PC-9 (cell line): Measurements from ENCODE around the gene KRT3. TPM values are rescaled to one million over a fixed set of nuclear protein-coding genes. Genes with fewer than 3 reads are reported as not detected.

ENCODE experiments used
- BruUV-seq: library from RNA; stranded (reverse); fragments of 400-500 nt; replicated peaks from 2 replicates; lab custom pipeline; 2021; lab: Mats Ljungman, UMichigan
- CTCF ChIA-PET: fragments of 300-600 bp; sonication (Branson Sonifier 250); formaldehyde crosslinking; loops from one replicate; lab custom pipeline; 2022; ENCODE audit warnings: antibody characterized with exemption; lab: Charles Lee
- POLR2A ChIA-PET: fragments of 300-600 bp; sonication (Branson Sonifier 250); formaldehyde crosslinking; loops from one replicate; lab custom pipeline; 2022; ENCODE audit warnings: antibody characterized with exemption; ENCODE audit not compliant: unreplicated experiment; lab: Charles Lee
- DNase-seq, 2 experiments: peaks; one replicate each; pipeline versions ENCODE4 v3.0.0 to v3.0.0-alpha.2; 2015 to 2022; ENCODE audit warnings: mixed read lengths in 1 of 2
- H2AFZ ChIP-seq: fragments of 200-600 bp; sonication (generic); 2 replicates; pipeline ENCODE4 v1.8.1; 2017; ENCODE audit warnings: antibody characterized with exemption
- H3F3A ChIP-seq: fragments of 200-600 bp; sonication (generic); 2 replicates; pipeline ENCODE4 v1.8.1; 2017; ENCODE audit warnings: antibody characterized with exemption, mild to moderate bottlenecking, low read depth; ENCODE audit not compliant: insufficient read depth
- H3K27ac ChIP-seq: fragments of 200-600 bp; sonication (generic); 2 replicates; pipeline ENCODE4 v1.6.1; 2016; ENCODE audit warnings: mixed run types
- H3K27me3 ChIP-seq: fragments of 200-600 bp; sonication (generic); 2 replicates; pipeline ENCODE4 v1.6.1; 2016; ENCODE audit warnings: low read depth, mixed run types; ENCODE audit not compliant: insufficient read depth
- H3K36me3 ChIP-seq: fragments of 200-600 bp; sonication (generic); 2 replicates; pipeline ENCODE4 v1.6.1; 2016; ENCODE audit warnings: low read depth, mixed run types
- H3K4me1 ChIP-seq: fragments of 200-600 bp; sonication (generic); replicated peaks from 2 replicates; pipeline ENCODE4 v1.6.1; 2016; ENCODE audit warnings: mixed run types; ENCODE audit not compliant: insufficient read depth
- H3K4me2 ChIP-seq: fragments of 200-600 bp; sonication (generic); 2 replicates; pipeline ENCODE4 v1.6.1; 2017; ENCODE audit warnings: mixed run types
- H3K4me3 ChIP-seq: fragments of 200-600 bp; sonication (generic); 2 replicates; pipeline ENCODE4 v1.6.1; 2016; ENCODE audit warnings: mixed run types
- H3K79me2 ChIP-seq: fragments of 200-600 bp; sonication (generic); 2 replicates; pipeline ENCODE4 v1.6.1; 2017; ENCODE audit warnings: low read depth, mixed run types
- H3K9me2 ChIP-seq: fragments of 200-600 bp; sonication (generic); 2 replicates; pipeline ENCODE4 v1.8.1; 2017; ENCODE audit warnings: mild to moderate bottlenecking; ENCODE audit not compliant: insufficient read depth
- H3K9me3 ChIP-seq: fragments of 200-600 bp; sonication (generic); 2 replicates; pipeline ENCODE4 v1.8.1; 2016; ENCODE audit warnings: low read depth; ENCODE audit not compliant: insufficient read depth
- H4K20me1 ChIP-seq: fragments of 200-600 bp; sonication (generic); 2 replicates; pipeline ENCODE4 v1.8.1; 2017; ENCODE audit not compliant: insufficient read depth
- EZH2 ChIP-seq: fragments of 200-600 bp; sonication (generic); IDR thresholded peaks from 2 replicates; pipeline ENCODE4 v1.8.0; 2017; ENCODE audit warnings: antibody characterized with exemption, low read depth
- intact Hi-C: fragments of 100-400 bp; cut with micrococcal nuclease; formaldehyde crosslinking; loops from one replicate; pipeline ENCODE4 v1.10.0; 2022; ENCODE audit not compliant: unreplicated experiment
- total RNA-seq: library from RNA; stranded (reverse); gene quantifications from 2 replicates; pipeline ENCODE4 v1.2.3, GENCODE V29; 2021
- TF ChIP-seq, protein P1 (sequence below): fragments of 200-600 bp; sonication (generic); conservative IDR thresholded peaks from 2 replicates; pipeline ENCODE4 v1.6.1; 2017; ENCODE audit warnings: mixed run types, antibody characterized with exemption, mild to moderate bottlenecking, moderate library complexity

The KRT3 gene
- total RNA-seq, 1 experiment from 2014 or later = 0.24 TPM

DNA sequence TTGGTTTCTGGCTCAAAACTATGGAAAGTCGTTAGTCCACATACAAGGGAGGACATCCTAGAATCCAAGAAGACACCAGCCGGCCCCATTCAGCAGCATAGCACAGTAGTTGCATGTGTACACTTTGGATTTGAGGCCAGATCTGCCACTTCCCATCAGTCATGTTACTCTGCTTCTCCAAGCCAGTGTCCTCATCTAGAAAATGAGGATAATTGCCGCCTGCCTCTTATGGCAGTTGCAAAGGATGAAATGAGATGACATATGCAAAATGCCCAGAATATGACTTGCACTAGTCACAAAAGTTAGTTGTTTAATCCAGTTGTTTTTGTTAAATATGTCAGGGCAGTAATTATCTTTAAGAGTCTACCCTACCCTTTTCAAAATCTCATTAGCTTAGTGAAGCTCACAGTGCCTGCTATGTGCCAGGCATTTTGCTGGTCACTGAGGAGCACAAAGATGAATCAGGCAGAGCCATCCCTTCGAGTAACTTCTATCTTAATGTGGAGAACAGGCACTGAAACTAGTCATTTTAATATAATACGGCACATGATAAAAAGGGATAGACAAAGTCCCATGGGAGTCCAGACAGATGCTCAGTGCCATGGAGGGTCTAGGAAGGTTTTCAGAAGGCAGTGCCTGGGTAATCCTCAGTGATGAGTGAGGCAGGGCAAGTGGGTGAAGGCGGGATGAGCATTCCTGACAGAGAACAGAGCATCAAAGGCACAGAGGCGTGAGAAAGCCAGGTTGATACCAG is 12.2 kb downstream of the KRT3 start:
- Histone ChIP-seq H2AFZ (no peak overlapping the region), H3K27ac (no peak overlapping the region), H4K20me1 (no peaks in the 10 kb centered on the region), H3K4me1 (no peaks in the 10 kb centered on the region), H3K9me2 (no peaks in the 10 kb centered on the region), H3K4me3 (no peak overlapping the region), H3K4me2 (no peak overlapping the region), H3K27me3 (no peaks in the 10 kb centered on the region; the same call in 1 of the 2 replicates), H3F3A (no peaks in the 10 kb centered on the region), H3K79me2 (no peaks in the 10 kb centered on the region), H3K36me3 (no peaks in the 10 kb centered on the region), H3K9me3 (no peaks in the 10 kb centered on the region)
- intact Hi-C loops = no loop called here
- CTCF ChIA-PET = interaction anchor here (0.6 to 0.7 kb wide), 2 partner anchors 17 to 661 kb away, joined by 3 to 13 read pairs; no protein-coding TSS in a partner anchor
- POLR2A ChIA-PET = no interaction called here
- BruUV-seq = no TSS peak
- TF ChIP-seq, protein P1, sequence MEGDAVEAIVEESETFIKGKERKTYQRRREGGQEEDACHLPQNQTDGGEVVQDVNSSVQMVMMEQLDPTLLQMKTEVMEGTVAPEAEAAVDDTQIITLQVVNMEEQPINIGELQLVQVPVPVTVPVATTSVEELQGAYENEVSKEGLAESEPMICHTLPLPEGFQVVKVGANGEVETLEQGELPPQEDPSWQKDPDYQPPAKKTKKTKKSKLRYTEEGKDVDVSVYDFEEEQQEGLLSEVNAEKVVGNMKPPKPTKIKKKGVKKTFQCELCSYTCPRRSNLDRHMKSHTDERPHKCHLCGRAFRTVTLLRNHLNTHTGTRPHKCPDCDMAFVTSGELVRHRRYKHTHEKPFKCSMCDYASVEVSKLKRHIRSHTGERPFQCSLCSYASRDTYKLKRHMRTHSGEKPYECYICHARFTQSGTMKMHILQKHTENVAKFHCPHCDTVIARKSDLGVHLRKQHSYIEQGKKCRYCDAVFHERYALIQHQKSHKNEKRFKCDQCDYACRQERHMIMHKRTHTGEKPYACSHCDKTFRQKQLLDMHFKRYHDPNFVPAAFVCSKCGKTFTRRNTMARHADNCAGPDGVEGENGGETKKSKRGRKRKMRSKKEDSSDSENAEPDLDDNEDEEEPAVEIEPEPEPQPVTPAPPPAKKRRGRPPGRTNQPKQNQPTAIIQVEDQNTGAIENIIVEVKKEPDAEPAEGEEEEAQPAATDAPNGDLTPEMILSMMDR = no peak
- TF ChIP-seq EZH2 = no peak
- DNase-seq = no peak

DNA sequence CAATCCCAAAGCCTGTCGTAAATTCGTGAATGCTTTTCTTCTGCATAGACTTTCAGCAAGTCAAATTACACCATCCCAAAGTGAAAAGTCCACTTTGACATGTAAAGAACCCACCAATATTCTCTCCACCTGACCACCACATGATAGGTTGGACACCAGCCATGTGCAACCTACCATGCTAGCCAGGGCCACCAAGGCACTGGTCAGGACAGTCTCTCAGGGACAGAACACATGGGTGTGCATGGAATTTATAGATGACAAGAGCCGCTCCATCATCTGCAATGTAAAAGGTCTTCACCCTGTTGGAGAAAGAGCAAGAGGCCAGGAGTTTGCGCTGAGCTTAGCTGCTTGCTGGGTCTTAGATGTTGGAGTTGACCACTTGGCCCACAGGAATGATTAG is 13.4 kb downstream of the KRT3 start:
- ChIA-PET CTCF (interaction anchor here (0.6 kb wide), 1 partner anchor 555 kb away, joined by 9 read pairs; no protein-coding TSS in a partner anchor), POLR2A (interaction anchor here (0.7 kb wide), 1 partner anchor 97 kb away, joined by 3 read pairs; no protein-coding TSS in a partner anchor)
- Histone ChIP-seq H2AFZ (no peak overlapping the region), H3K36me3 (no peaks in the 10 kb centered on the region), H3K4me3 (no peak overlapping the region), H3K9me3 (no peaks in the 10 kb centered on the region), H3K27me3 (no peaks in the 10 kb centered on the region; the same call in 1 of the 2 replicates), H3F3A (no peaks in the 10 kb centered on the region), H4K20me1 (no peaks in the 10 kb centered on the region), H3K9me2 (no peaks in the 10 kb centered on the region), H3K79me2 (no peaks in the 10 kb centered on the region), H3K27ac (no peak overlapping the region), H3K4me1 (no peaks in the 10 kb centered on the region), H3K4me2 (no peak overlapping the region)
- TF ChIP-seq, protein P1 = no peak
- no peak for TF ChIP-seq EZH2
- no peak for DNase-seq
- intact Hi-C loops = no loop called here
- BruUV-seq = no TSS peak

DNA sequence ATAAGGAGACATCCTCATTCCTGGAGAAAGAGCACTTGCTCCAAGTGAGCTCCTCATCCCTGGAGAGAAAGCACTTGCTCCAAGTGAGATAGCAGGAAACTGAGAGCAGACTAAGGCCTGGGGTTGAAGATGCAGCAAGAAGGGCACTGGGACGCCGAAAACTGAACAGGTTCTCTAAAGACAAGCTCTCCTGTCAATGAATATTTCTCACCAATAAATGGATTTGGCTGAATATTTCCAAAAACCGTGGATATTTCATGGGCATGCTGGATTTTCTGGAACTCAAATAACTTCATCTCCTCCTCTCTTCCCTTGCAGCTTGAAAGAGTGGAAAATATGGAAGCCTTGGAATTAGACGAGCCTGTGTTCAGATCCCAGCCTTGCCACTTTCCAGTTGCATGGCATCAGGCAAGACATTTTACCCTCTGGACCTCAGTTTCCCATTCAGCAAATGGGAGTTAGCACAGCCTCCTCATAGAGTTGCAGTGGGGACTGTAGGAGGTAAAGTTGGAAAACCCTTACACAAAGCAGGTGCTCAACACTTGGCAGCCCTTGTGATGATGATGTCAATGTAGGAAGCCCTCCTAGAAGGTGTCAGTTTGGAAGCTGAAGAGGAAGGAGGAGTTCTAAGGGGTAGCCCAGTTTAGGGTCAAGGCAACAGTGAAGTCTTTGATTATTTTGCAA is 14.4 kb downstream of the KRT3 start:
- H3K27me3 ChIP-seq = no peaks in the 10 kb centered on the region; the same call in 1 of the 2 replicates
- no peaks in the 10 kb centered on the region for H3K9me2 ChIP-seq
- ChIA-PET POLR2A (no interaction called here), CTCF (no interaction called here)
- TF ChIP-seq, protein P1 = no peak
- no peak for TF ChIP-seq EZH2
- H3K27ac ChIP-seq = no peak overlapping the region
- no peaks in the 10 kb centered on the region for H3K79me2 ChIP-seq
- intact Hi-C loops = no loop called here
- H4K20me1 ChIP-seq = no peaks in the 10 kb centered on the region
- H3K4me3 ChIP-seq = no peak overlapping the region
- no peak for DNase-seq
- H2AFZ ChIP-seq = no peak overlapping the region
- no TSS peak for BruUV-seq
- no peaks in the 10 kb centered on the region for H3K36me3 ChIP-seq
- H3K9me3 ChIP-seq = no peaks in the 10 kb centered on the region
- H3K4me1 ChIP-seq = no peaks in the 10 kb centered on the region
- H3F3A ChIP-seq = no peaks in the 10 kb centered on the region
- H3K4me2 ChIP-seq = no peak overlapping the region
